ENCODE data around the gene NSFL1C. TPM values are rescaled to one million over a fixed set of nuclear protein-coding genes. Genes with fewer than 3 reads are reported as not detected.
A peak's percentile ranks its signal among the peaks of the same experiment; 100 is the strongest.

The NSFL1C gene
- total and polyA plus RNA-seq, 9 of the 15 experiments (the other 6 are each of a cell fraction or from before 2014, with no cell fraction given), result 20.8 to 119 (median 47.0) TPM

GRCh38 chr20:1466211-1467081 lies at the start of gene NSFL1C (continued):
- TF ChIP-seq ZNF232 (CRISPR knock-in tag; IDR thresholded peaks at IDR 0.05), result 0 out of 2 replicates have a peak, but pooled peaks have one; percentile 65
- TF ChIP-seq TCFL5 (CRISPR knock-in tag; conservative IDR thresholded peaks at IDR 0.05), result no peak
- no peak for TF ChIP-seq ZNF324 (CRISPR knock-in tag; IDR thresholded peaks at IDR 0.05)
- peak; percentile 28 to 48 for TF ChIP-seq E2F6 (IDR thresholded peaks at IDR 0.05; ENCODE audit: borderline replicate concordance in 1 of 2, extremely low read depth in 1 of 2, insufficient read depth in 1 of 2, insufficient read length in 1 of 2, low read depth in 1 of 2, low read length in 1 of 2, poor library complexity in 1 of 2, severe bottlenecking in 1 of 2)
- TF ChIP-seq ZNF707 (CRISPR knock-in tag; conservative IDR thresholded peaks at IDR 0.05), result no peak
- peak; percentile 77; the same call in 1 of the 2 replicates for TF ChIP-seq FOXP4 (CRISPR knock-in tag; IDR thresholded peaks at IDR 0.05; ENCODE audit: borderline replicate concordance)
- TF ChIP-seq SMARCA4 (IDR thresholded peaks at IDR 0.05), result no peak
- TF ChIP-seq NFRKB (IDR thresholded peaks at IDR 0.05; ENCODE audit: low read depth), result peak; percentile 39; the same call in 1 of the 2 replicates
- peak in 1 of 2 experiments; percentile 83; a peak in 2 of 4 replicates for TF ChIP-seq ZNF639 (CRISPR knock-in tag; conservative IDR thresholded peaks at IDR 0.05 in 1 of 2, IDR thresholded peaks at IDR 0.05 in 1 of 2)
- TF ChIP-seq EP400 (IDR thresholded peaks at IDR 0.05), result peak; percentile 63; the same call in 1 of the 2 replicates
- TF ChIP-seq ZNF431 (CRISPR knock-in tag; IDR thresholded peaks at IDR 0.05), result no peak; the same call in 1 of the 2 replicates
- peak; percentile 75 for TF ChIP-seq SMAD4 (CRISPR knock-in tag; conservative IDR thresholded peaks at IDR 0.05)
- peak; percentile 76 for TF ChIP-seq CREM (IDR thresholded peaks at IDR 0.05; ENCODE audit: low read depth)
- TF ChIP-seq MEF2D (tag; conservative IDR thresholded peaks at IDR 0.05; ENCODE audit: low read depth), result no peak
- no peak for TF ChIP-seq PTTG1 (tag; IDR thresholded peaks at IDR 0.05; ENCODE audit: low read depth)
- TF ChIP-seq NR2F6 (CRISPR knock-in tag; IDR thresholded peaks at IDR 0.05), result no peak
- peak; percentile 95 for TF ChIP-seq TBP (optimal IDR thresholded peaks at IDR 0.05; ENCODE audit: low read depth, low read length)
- no peak for TF ChIP-seq ZNF3 (CRISPR knock-in tag; IDR thresholded peaks at IDR 0.05)
- peak; percentile 34 to 43; a peak in 3 of 4 replicates for TF ChIP-seq RAD21 (CRISPR knock-in tag; conservative IDR thresholded peaks at IDR 0.05 in 1 of 2, IDR thresholded peaks at IDR 0.05 in 1 of 2)
- TF ChIP-seq SP1 (CRISPR knock-in tag; IDR thresholded peaks at IDR 0.05), result peak; percentile 91
- TF ChIP-seq ZNF699 (CRISPR knock-in tag; IDR thresholded peaks at IDR 0.05; ENCODE audit: insufficient replicate concordance), result no peak
- TF ChIP-seq ZNF507 (tag; conservative IDR thresholded peaks at IDR 0.05), result no peak
- 0 out of 4 replicates have a peak, but pooled peaks of 1 of the 2 experiments have one; percentile 32 for TF ChIP-seq TBL1XR1 (IDR thresholded peaks at IDR 0.05; ENCODE audit: low read length in 2 of 2)
